NCI-H748 (cell line): ENCODE data around the gene SZT2.

Experiments used
- DNase-seq: peaks from one replicate; lab custom pipeline; 2025; ENCODE audit not compliant: unreplicated experiment; lab: John Stamatoyannopoulos, UW

Gene SZT2

DNA sequence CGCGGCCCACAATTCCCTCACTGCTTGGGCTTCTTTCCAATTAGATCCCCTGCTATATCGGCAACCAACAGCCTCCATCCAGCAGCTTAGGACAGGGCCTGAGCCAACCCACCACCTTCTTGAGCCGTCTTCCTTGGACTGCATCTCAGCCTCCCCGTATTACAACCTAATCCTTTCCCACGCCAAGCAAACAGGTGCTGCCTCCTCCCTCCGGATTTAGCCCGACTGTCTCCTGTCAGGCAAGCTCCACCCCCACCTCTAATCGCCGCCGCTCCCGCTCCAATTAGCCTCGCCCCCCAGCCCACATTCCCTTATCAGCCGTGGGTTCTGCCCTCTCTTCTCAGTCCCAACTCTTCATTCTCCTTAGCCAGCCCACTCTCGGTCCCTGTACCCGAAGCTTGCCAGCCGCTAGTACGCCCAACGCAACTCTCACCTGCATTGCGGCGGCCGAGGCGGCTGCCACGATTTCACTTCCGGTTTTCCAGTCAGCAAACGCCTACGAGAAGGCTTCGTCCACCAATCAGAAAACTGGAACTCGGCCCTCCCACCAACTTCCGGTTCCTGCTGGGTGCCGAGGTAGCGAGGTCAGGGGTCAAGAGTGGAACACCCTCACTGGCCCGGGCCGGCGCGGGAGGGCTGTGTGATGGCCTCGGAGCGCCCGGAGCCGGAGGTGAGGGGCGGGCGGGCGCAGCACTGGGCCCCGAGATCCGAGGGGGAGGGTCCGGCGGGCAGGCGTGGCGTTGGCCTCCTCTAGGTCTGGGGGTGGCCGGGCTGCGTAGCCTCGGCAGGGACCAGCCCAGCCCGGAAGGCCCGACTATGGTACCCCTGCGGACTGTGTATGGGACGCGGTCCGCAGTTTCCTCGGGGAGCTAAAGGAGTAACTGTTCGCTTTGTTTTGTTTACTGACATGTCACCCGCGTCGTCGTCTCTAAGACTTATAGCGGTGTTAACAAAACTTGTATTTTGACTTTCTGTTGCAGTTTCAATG, at the start of gene SZT2, which contains the start of gene MED8:
Gene SZT2, plus strand, starts transcription at position 574 of the 988 bp plus-strand sequence. Its CDS starts 70 bp downstream, at position 644.
Gene MED8, minus strand, starts transcription at position 475 of the 988 bp plus-strand sequence. Its CDS starts 36 bp downstream, at position 439.
- peak; percentile 100 for DNase-seq

DNA sequence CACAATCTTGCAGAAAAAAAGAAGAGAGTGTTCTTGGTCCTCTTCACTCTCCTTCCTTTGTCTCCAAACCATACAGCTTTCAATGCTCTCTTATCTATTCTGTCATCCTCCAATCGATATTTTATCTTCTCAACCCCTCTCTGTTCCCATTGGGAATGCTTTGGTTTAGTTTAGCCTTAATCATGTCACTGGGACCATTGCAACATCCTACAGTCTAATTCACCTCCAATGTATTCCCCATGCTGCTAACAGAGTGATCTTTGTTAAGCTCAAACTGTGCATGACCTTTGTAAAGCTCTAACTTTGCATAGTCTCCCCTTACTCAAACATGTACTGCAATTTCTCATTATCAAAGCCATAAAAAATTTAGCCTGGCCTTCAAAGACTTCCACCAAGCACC, 49.1 kb upstream of the SZT2 start:
- no peak for DNase-seq

DNA sequence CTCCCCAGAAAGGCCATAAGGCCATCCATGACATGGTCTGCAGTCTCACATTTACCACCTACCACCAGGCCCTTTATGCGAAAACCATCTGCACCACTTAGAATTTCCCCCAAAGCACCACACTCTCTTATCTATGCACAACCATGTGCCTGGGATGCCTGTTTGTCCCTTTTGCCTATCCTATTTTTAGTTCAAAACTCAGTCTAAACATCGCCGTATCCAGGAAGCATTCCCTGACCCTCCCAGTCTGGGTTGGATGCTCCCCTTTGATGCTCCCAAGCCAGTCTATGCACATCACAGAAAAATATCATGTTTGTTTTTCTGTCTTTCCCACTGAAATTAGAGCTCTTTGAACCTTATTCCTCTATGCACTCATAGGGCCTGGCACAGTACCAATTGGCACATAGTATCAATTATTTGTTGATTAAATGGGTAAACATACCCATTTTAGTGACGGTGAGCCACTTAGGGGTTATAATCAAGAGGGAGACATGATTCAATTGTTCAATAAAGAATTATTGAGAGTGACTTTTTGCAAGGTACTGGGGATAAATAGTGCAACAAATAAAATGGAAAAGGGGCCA, 45.3 kb upstream of the SZT2 start:
- no peak for DNase-seq

DNA sequence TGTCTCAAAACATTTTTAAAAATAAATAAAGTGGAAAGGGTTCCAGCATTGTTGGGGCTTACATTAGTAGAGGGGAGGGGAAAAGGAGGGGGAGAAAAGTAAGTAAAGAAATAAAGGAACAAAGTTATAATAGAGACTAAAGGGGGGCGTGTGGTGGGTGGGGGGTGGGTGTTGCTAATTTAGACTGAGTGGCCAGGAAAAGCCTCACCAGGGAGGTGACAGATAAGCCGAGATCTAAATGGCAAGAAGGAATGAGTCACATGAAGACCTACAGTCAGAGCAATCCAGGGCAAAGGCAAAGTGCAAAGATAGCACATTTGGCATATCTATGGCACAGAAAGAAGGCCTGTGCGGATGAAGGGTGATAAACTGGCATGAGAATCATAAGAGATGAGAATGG, 44.6 kb upstream of the SZT2 start:
- DNase-seq: no peak

DNA sequence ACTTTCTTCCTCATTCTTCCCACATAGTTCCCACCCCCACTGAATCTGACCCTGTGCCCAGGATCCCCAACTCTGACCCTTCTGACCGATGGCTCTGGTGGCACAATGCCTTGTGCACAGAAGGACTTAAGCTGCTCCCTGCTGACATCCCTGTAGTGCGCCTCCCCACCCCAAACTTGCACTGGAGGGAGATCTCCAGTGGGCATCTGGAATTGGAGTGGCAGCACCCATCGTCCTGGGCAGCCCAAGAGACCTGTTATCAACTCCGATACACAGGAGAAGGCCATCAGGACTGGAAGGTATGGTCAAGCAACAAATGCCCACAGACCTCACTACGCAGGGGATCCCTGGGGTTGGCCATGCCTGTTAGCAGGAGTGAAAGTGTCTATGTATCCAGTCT, 43.1 kb upstream of the SZT2 start:
- DNase-seq: no peak

DNA sequence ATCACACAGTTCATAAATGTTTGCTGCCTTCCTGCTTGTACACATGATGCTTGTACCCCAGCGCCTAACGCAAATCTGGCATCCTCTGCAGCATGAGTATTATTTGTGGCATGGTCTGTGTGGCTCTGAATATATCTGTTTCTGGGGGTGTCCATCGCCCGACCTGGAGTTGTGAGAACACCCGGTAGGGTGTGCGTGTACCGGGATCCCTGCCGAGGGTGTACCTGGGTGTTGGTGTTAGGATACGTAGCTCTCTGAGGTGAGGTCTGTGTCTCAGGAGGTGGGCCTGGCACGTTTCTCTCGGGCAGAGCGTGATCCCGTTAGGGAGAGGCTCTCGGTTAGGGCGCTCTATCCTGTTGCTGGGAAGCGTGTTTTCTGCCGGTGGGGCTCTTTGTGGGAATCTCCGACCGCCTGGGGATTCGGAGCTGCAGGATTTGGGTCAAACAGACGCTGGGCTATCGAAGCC, 41.3 kb upstream of the SZT2 start:
- peak; percentile 99 for DNase-seq

DNA sequence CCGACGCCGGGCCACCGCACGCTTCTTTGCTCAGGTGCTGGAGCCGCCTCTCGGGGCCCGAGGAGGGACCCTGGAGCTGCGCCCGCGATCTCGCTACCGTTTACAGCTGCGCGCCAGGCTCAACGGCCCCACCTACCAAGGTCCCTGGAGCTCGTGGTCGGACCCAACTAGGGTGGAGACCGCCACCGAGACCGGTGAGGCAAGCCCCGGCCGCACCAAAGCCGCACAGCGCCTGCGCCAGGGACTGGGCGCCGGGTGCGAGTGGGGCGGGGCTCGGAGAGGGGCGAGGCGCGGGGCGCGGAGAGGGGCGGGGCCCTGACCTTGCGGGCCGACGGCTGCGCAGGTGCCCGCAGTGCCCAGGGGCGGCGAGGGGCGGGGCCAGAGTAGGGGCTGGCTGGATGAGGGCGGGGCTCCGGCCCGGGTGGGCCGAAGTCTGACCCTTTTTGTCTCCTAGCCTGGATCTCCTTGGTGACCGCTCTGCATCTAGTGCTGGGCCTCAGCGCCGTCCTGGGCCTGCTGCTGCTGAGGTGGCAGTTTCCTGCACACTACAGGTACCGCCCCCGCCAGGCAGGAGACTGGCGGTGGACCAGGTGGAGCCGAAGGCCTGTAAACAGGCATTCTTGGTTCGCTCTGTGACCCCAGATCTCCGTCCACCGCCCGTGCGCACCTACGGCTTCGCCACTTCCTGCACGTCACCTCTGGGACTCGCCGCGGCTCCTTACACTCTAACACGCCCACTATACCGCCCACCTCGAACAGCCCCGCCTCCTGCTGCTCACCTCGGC, 40.7 kb upstream of the SZT2 start:
- peak; percentile 100 for DNase-seq

DNA sequence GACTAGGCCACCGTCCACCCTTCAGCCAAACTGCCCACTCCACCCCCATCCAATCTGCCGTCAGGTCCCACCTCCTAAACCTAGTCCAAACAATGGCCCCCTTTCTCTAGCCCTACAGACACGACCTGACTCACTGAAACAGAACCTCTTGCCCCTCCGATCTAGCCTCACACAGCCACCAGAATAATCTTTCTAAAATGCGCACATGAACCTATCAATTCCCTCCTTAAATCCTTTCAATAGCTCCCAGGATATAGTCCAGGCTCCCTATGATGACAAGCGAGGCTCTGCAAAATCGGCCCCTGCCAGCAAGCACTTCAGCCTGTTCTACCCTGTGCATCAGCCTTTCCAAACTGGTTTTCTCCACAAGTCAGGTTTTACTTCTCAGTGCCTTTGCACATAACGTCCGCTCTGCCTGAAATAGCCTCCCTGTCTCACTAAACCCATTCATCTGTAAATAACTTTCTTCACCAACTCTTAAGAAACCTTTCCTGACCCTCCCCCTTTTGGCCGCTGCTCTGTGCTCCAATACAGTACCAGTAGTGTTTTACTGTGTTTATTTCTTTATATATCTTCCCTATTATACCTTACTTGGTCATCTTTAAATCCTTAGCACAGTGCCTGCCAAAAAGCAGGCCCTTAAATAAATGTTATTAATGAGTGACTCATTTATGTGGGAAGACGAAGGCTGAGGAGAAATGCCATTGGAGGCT, 39.9 kb upstream of the SZT2 start:
- DNase-seq: no peak

DNA sequence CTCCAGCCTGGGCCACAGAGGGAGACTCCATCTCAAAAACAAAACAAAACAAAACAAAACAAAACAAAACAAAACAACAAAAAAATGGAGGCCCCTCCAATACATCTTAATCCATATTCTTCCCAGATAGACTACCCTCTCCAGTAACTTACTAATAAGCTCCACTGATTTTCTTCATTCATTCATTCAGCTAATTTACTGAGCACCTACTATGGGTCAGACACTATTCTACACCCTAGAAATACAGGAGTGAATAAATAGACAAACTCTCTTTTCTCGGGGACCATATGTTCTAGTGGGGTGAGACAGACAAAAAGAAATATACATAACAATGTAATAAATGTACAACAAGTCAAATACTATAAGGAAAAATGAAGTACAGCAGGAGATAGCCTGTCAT, 38.7 kb upstream of the SZT2 start:
- DNase-seq: no peak

DNA sequence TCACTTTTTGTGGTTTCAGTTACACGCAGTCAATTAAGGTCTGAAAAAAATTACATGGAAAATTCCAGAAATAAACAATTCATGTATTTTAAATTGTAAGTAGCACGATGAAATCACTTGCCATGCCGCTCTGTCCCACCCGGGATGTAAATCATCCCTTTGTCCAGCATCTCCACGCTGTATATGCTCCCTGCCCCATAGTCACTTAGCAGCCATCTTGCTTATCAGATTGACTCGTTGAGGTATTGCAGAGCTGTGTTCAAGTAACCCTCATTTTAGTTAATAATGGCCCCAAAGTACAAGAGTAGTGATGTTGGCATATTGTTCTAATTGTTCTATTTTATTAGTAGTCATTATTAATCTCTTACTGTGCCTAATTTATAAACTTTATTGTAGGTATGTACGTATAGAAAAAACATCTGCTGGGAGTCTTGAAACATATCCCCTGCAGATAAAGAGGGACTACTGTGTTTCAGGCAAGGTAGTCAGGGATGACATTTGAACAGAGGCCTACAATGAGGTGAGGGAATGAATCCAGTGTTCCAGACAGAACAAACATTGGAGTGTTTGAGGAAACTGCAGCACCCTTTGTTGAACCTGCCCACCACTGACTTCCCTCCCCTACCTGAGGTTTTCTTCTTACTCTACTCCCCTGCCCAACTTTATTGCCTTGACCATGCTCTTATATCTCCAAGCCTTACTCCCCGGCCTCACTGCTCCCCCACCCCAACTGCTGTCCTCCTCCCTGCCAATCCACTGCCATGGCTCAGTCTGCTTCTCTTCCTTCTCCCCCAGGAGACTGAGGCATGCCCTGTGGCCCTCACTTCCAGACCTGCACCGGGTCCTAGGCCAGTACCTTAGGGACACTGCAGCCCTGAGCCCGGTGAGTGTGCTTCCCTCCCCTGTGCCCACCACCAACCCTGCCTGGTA, 38.0 kb upstream of the SZT2 start:
- no peak for DNase-seq

DNA sequence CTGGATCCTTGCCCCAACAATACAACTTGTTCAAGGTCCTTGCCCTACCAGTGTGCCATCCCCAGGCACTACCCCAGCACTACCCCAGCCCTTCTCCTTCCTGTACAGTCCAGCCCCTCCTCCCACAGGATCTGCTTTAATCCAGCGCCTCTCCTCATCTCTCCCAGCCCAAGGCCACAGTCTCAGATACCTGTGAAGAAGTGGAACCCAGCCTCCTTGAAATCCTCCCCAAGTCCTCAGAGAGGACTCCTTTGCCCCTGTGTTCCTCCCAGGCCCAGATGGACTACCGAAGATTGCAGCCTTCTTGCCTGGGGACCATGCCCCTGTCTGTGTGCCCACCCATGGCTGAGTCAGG, 37.4 kb upstream of the SZT2 start:
- DNase-seq: no peak

DNA sequence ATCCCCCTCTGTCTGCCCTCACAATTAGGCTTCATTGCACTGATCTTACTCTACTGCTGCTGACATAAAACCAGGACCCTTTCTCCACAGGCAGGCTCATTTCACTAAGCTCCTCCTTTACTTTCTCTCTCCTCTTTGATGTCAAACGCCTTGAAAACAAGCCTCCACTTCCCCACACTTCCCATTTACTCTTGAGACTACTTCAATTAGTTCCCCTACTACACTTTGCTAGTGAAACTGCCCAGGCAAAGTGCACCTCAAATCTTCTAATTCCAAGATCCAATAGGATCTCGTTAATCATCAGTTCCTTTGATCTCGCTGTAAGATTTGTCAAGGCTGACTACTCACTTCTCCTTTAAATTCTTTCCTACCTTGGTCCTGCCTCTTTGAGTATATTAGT, 36.8 kb upstream of the SZT2 start:
- DNase-seq: no peak

DNA sequence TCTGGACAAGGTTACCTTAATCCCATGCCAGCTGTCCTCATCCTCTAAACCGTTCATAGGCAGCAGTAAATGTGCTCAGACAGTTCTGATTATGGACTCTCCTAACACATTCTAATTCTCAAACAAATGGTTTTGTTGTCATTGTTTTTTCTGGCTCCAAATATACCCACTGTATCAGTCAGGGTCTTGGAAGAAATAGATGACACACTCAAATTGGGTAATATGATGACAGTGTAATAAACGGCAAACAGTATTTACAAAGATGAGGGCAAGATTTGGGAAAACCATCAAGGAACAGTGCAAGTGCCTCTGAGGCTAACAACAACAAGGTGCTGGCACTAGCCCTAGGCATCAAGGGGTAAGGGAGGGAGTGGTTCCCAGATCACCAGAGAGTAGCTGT, 35.2 kb upstream of the SZT2 start:
- DNase-seq: no peak

DNA sequence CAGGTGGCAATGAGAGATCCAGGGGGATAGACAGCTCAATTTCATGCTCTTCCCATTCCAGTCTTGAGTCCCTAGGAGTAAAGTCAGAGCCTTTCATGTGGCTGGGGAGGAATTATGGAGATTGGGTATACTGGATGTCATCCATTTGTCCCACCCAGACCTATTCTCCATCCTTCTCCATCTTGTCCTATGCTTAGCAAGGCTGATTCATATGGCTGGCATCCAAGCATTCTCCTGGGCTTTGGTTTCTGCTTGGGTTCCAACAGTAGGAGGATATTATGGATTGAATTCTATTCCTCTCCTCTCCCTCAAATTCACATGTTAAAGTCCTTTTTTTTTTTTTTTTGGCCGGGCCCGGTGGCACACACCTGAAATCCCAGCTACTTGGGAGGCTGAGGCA, 34.8 kb upstream of the SZT2 start:
- DNase-seq: no peak

DNA sequence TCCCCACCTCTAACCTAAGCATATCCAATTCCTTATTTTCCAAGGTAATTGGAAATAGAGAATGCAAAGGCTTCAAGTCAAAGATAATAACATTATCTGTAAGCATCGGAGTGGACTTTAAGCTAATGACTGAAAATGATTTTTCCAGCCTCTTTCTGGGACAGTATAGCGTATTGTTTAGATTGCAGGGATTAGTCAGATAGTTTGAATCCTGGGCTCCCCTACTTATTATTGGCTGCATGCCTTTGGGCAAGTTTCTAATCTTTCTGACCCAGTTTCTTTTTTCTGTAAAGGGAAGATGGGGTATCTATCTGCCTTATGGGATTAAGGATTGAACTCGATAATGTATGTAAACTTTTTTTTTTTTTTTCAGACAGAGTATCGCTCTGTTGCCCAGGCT, 32.4 kb upstream of the SZT2 start:
- no peak for DNase-seq

DNA sequence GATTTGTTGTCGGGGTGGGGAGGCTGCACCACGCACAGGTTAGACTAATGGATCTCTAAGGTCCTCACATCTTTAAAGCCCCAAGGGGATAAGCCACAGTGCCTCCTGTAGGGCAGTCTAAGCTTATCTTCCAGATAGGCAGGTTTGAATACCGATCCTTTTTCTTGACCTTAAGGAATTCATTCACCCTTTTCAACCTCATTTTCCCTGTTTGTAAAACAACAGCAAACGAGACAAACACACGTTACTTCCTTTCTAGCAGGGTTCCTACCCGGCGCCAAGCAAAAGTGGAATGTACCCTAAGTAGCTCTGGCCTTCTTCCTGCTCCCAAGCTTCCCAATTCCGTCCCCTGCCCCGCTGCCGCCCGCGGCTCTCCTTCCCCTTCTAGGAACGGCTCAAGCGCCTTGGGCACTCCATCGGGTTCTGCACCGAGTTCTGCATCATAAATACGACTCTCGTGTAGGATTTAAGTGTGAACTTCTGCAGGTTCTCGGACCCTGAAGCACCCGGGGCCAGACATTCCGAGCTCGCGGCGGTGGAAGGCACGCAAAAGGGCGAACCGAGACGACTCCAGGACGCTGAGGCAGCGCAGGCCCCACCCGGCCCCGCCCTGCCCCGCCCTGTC, 31.5 kb upstream of the SZT2 start:
- peak; percentile 94 for DNase-seq

DNA sequence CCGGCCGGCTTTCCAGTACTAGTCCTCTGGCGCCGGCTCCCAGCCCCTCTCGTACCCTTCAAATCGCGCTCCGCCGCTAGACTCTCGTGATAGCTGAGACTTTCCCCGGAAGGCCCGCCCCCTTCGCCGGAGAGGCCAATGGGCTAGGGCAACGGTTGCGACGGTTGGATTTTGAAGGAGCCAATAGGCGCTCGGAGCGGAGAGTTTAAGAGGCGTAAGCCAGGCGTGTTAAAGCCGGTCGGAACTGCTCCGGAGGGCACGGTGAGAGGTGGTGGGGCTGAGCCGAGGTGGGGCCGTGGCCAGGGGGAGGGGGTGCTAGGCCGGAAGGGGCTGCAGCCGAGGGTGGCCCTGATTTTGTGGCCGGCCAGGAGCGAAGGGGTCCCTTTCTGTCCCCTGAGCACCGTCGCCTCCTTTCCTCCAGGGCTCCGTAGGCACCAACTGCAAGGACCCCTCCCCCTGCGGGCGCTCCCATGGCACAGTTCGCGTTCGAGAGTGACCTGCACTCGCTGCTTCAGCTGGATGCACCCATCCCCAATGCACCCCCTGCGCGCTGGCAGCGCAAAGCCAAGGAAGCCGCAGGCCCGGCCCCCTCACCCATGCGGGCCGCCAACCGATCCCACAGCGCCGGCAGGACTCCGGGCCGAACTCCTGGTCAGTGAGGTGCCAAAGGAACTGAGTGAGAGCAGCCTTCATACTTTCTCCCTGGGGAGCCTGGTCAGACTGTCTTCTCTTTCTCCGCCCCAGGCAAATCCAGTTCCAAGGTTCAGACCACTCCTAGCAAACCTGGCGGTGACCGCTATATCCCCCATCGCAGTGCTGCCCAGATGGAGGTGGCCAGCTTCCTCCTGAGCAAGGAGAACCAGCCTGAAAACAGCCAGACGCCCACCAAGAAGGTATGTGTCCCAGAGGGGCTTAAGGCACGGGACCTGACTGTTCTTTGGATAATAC, 30.7 kb upstream of the SZT2 start, which contains the start of gene CDC20:
Gene CDC20, plus strand, starts transcription at position 236 of the 948 bp plus-strand sequence. Its CDS starts 235 bp downstream, at position 471.
- peak; percentile 100 for DNase-seq

DNA sequence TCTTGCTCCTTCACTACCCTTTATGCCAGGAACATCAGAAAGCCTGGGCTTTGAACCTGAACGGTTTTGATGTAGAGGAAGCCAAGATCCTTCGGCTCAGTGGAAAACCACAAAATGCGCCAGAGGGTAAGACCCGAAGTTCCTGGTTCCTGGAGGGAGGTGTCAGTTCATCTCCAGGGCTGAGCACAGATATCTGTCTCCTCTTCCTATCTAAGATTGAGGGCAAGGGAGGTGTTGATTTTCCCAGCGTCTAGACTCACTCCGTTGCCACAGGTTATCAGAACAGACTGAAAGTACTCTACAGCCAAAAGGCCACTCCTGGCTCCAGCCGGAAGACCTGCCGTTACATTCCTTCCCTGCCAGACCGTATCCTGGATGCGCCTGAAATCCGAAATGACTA, 30.0 kb upstream of the SZT2 start:
- no peak for DNase-seq
